ENCODE data around the gene NAP1L4. TPM values are rescaled to one million over a fixed set of nuclear protein-coding genes. Genes with fewer than 3 reads are reported as not detected.

Gene NAP1L4
- total and polyA plus RNA-seq, 9 donors, result 54.4 to 136 (median 102) TPM

- no peaks in the 10 kb centered on the region for H3K9me3 ChIP-seq
- intact Hi-C loops (cut with DNase I), result no loop called here
- peaks cover 8% of the 10 kb centered on the region for H3K4me1 ChIP-seq (ENCODE audit: insufficient read depth)
- H3K27me3 ChIP-seq, result no peaks in the 10 kb centered on the region
- H3K4me3 ChIP-seq, result no peak overlapping the region
- H3K27ac ChIP-seq, result no peak overlapping the region
- no peak for DNase-seq
- 88 to 89% (median 89%) methylated on average over 11 of the region's 11 CpGs for WGBS, 3 donors
- no peak for TF ChIP-seq EP300 (IDR thresholded peaks at IDR 0.05)
- no peak for TF ChIP-seq CTCF (IDR thresholded peaks at IDR 0.05)
- TF ChIP-seq POLR2A (IDR thresholded peaks at IDR 0.05), result no peak
- H3K36me3 ChIP-seq, result no peaks in the 10 kb centered on the region
Observed at GRCh38 chr11:2947744-2948143, 44.4 kb downstream of the NAP1L4 start.

- TF ChIP-seq EP300 (IDR thresholded peaks at IDR 0.05) (no peak), POLR2A (IDR thresholded peaks at IDR 0.05) (no peak)
- H3K4me1 ChIP-seq (ENCODE audit: insufficient read depth), result peaks cover 8% of the 10 kb centered on the region
- DNase-seq, result peak in 1 of 5 donors; percentile 35
- H3K27me3 ChIP-seq, result no peaks in the 10 kb centered on the region
- no peaks in the 10 kb centered on the region for H3K36me3 ChIP-seq
- no peak overlapping the region for H3K27ac ChIP-seq
- 48 to 74% (median 55%) methylated on average over 8 of the region's 8 CpGs for WGBS, 3 donors
- intact Hi-C loops (cut with DNase I), result no loop called here
- H3K4me3 ChIP-seq, result no peak overlapping the region
- no peaks in the 10 kb centered on the region for H3K9me3 ChIP-seq
Observed at GRCh38 chr11:2945757-2946287, 46.3 kb downstream of the NAP1L4 start.

- Histone ChIP-seq H3K27me3 (no peaks in the 10 kb centered on the region), H3K4me3 (peak overlapping the region; percentile 27), H3K4me1 (ENCODE audit: insufficient read depth) (peaks cover 9% of the 10 kb centered on the region), H3K27ac (peak overlapping the region in 1 of 2 donors; percentile 41), H3K9me3 (no peaks in the 10 kb centered on the region), H3K36me3 (no peaks in the 10 kb centered on the region)
- intact Hi-C loops (cut with DNase I), result no loop called here
- WGBS, 3 donors, result 3% methylated on average over 16 of the region's 16 CpGs
- peak; percentile 87 to 93 (median 88) for DNase-seq
- TF ChIP-seq CTCF (IDR thresholded peaks at IDR 0.05) (no peak), POLR2A (IDR thresholded peaks at IDR 0.05) (no peak), EP300 (IDR thresholded peaks at IDR 0.05) (no peak)
Observed at GRCh38 chr11:2945031-2945756, 46.9 kb downstream of the NAP1L4 start.

- Histone ChIP-seq H3K9me3 (no peaks in the 10 kb centered on the region), H3K4me1 (ENCODE audit: insufficient read depth) (peaks cover 11% of the 10 kb centered on the region), H3K4me3 (no peak overlapping the region), H3K27me3 (no peaks in the 10 kb centered on the region), H3K36me3 (no peaks in the 10 kb centered on the region), H3K27ac (no peak overlapping the region)
- no peak for TF ChIP-seq EP300 (IDR thresholded peaks at IDR 0.05)
- DNase-seq, result peak in 1 of 5 donors; percentile 38
- 76 to 88% (median 80%) methylated on average over 18 to 24 of the region's 24 CpGs for WGBS, 3 donors
- intact Hi-C loops (cut with DNase I), result no loop called here
Observed at GRCh38 chr11:2944530-2944929, 47.6 kb downstream of the NAP1L4 start.

- Histone ChIP-seq H3K36me3 (no peaks in the 10 kb centered on the region), H3K27me3 (no peaks in the 10 kb centered on the region), H3K27ac (no peak overlapping the region), H3K9me3 (no peaks in the 10 kb centered on the region), H3K4me1 (ENCODE audit: insufficient read depth) (peaks cover 11% of the 10 kb centered on the region), H3K4me3 (no peak overlapping the region)
- intact Hi-C loops (cut with DNase I), result no loop called here
- WGBS, 3 donors, result 61 to 76% (median 70%) methylated on average over 11 to 12 of the region's 12 CpGs
- peak in 1 of 5 donors; percentile 41 for DNase-seq
- TF ChIP-seq CTCF (IDR thresholded peaks at IDR 0.05), result no peak
- no peak for TF ChIP-seq POLR2A (IDR thresholded peaks at IDR 0.05)
- TF ChIP-seq EP300 (IDR thresholded peaks at IDR 0.05), result no peak
Observed at GRCh38 chr11:2943711-2944118, 48.4 kb downstream of the NAP1L4 start.
